ENCODE results near the gene HCN3. TPM values are rescaled to one million over a fixed set of nuclear protein-coding genes. Genes with fewer than 3 reads are reported as not detected.
A peak's percentile ranks its signal among the peaks of the same experiment; 100 is the strongest.

Gene HCN3
- total and polyA plus RNA-seq, 3 donors from 2014 or later = 2.2 to 3.8 (median 3.5) TPM

- H3K27me3 ChIP-seq = no peaks in the 10 kb centered on the region
- no peak for DNase-seq
- WGBS, 2 donors = 95 to 97% methylated on average over 2 of the region's 2 CpGs
- peaks cover 16% of the 10 kb centered on the region for H3K4me1 ChIP-seq
- no peak for TF ChIP-seq POLR2A (IDR thresholded peaks at IDR 0.05)
- no peak for TF ChIP-seq CTCF (IDR thresholded peaks at IDR 0.05)
- no peak overlapping the region for H3K4me3 ChIP-seq
- intact Hi-C loops (cut with DNase I; ENCODE audit: low total_unique reads) = no loop called here
- H3K9me3 ChIP-seq = no peaks in the 10 kb centered on the region
- H3K36me3 ChIP-seq (ENCODE audit: low read depth, missing control alignments) = no peaks in the 10 kb centered on the region
- no peak overlapping the region for H3K27ac ChIP-seq
These were observed 9.9 kb upstream of the HCN3 start for GRCh38 chr1:155267373-155267772.

- Histone ChIP-seq H3K4me3 (no peak overlapping the region), H3K27ac (no peak overlapping the region), H3K36me3 (ENCODE audit: low read depth, missing control alignments) (no peaks in the 10 kb centered on the region), H3K27me3 (no peaks in the 10 kb centered on the region), H3K4me1 (peaks cover 14% of the 10 kb centered on the region), H3K9me3 (no peaks in the 10 kb centered on the region)
- intact Hi-C loops (cut with DNase I; ENCODE audit: low total_unique reads) = no loop called here
- no peak for DNase-seq
- WGBS, 2 donors = 90% methylated on average over 20 to 21 of the region's 21 CpGs
- TF ChIP-seq POLR2A (IDR thresholded peaks at IDR 0.05) = no peak
- TF ChIP-seq CTCF (IDR thresholded peaks at IDR 0.05) = no peak
These were observed 8.6 kb upstream of the HCN3 start for GRCh38 chr1:155268630-155269029.

- 93% methylated on average over 21 of the region's 21 CpGs for WGBS, 2 donors
These were observed 7.9 kb upstream of the HCN3 start for GRCh38 chr1:155269381-155269780.

GRCh38 chr1:155272466-155273342 lies 4.6 kb upstream of the HCN3 start:
- peak; percentile 35 for DNase-seq
- peak overlapping the region; percentile 73 to 88 for H3K4me3 ChIP-seq
- no peaks in the 10 kb centered on the region for H3K27me3 ChIP-seq
- no peaks in the 10 kb centered on the region for H3K9me3 ChIP-seq
- H3K4me1 ChIP-seq = peaks cover 23% of the 10 kb centered on the region
- H3K36me3 ChIP-seq (ENCODE audit: low read depth, missing control alignments) = no peaks in the 10 kb centered on the region
- intact Hi-C loops (cut with DNase I; ENCODE audit: low total_unique reads) = no loop called here
- peak overlapping the region; percentile 94 to 97 for H3K27ac ChIP-seq
- 4 to 5% methylated on average over 33 to 44 of the region's 44 CpGs for WGBS, 2 donors
- TF ChIP-seq POLR2A (IDR thresholded peaks at IDR 0.05) (no peak), CTCF (IDR thresholded peaks at IDR 0.05) (no peak)

More at GRCh38 chr1:155269381-155269780, 7.9 kb upstream of the HCN3 start:
- Histone ChIP-seq H3K27ac (no peak overlapping the region), H3K27me3 (no peaks in the 10 kb centered on the region), H3K9me3 (no peaks in the 10 kb centered on the region), H3K4me3 (no peak overlapping the region), H3K36me3 (ENCODE audit: low read depth, missing control alignments) (no peaks in the 10 kb centered on the region), H3K4me1 (peaks cover 18% of the 10 kb centered on the region)
- no peak for DNase-seq
- TF ChIP-seq CTCF (IDR thresholded peaks at IDR 0.05) = no peak
- TF ChIP-seq POLR2A (IDR thresholded peaks at IDR 0.05) = no peak
- intact Hi-C loops (cut with DNase I; ENCODE audit: low total_unique reads) = no loop called here

Data from testis (tissue), 3 donors.